ENCODE data around the gene KCNT2.

Gene KCNT2

GRCh38 chr1:196477262-196477661 is 131.0 kb downstream of the KCNT2 start:
- no peak for DNase-seq (ENCODE audit: low read depth, low spot score)
- TF ChIP-seq CTCF (IDR thresholded peaks at IDR 0.05; ENCODE audit: insufficient read depth, low read length, missing control alignments): no peak
- ChIA-PET POLR2A (no interaction called here), CTCF (no interaction called here)
- no peak overlapping the region for H3K4me3 ChIP-seq (ENCODE audit: low read depth, low read length)

GRCh38 chr1:196467230-196467925 is 140.9 kb downstream of the KCNT2 start:
- CTCF ChIA-PET: no interaction called here
- no peak for TF ChIP-seq CTCF (IDR thresholded peaks at IDR 0.05; ENCODE audit: insufficient read depth, low read length, missing control alignments)
- DNase-seq (ENCODE audit: low read depth, low spot score): no peak
- POLR2A ChIA-PET: no interaction called here
- no peak overlapping the region for H3K4me3 ChIP-seq (ENCODE audit: low read depth, low read length)

GRCh38 chr1:196466654-196467053 is 141.6 kb downstream of the KCNT2 start:
- CTCF ChIA-PET: no interaction called here
- POLR2A ChIA-PET: no interaction called here
- no peak overlapping the region for H3K4me3 ChIP-seq (ENCODE audit: low read depth, low read length)
- TF ChIP-seq CTCF (IDR thresholded peaks at IDR 0.05; ENCODE audit: insufficient read depth, low read length, missing control alignments): no peak
- DNase-seq (ENCODE audit: low read depth, low spot score): peak; percentile 34

GRCh38 chr1:196466166-196466565 is 142.1 kb downstream of the KCNT2 start:
- no peak for DNase-seq (ENCODE audit: low read depth, low spot score)
- ChIA-PET CTCF (no interaction called here), POLR2A (no interaction called here)
- H3K4me3 ChIP-seq (ENCODE audit: low read depth, low read length): no peak overlapping the region
- TF ChIP-seq CTCF (IDR thresholded peaks at IDR 0.05; ENCODE audit: insufficient read depth, low read length, missing control alignments): no peak

- peak; percentile 45 for DNase-seq (ENCODE audit: low read depth, low spot score)
- no peak overlapping the region for H3K4me3 ChIP-seq (ENCODE audit: low read depth, low read length)
- ChIA-PET CTCF (no interaction called here), POLR2A (no interaction called here)
- TF ChIP-seq CTCF (IDR thresholded peaks at IDR 0.05; ENCODE audit: insufficient read depth, low read length, missing control alignments): no peak
Observed at GRCh38 chr1:196464480-196464941, 143.7 kb downstream of the KCNT2 start.

GRCh38 chr1:196462086-196462485 is 146.2 kb downstream of the KCNT2 start:
- no peak overlapping the region for H3K4me3 ChIP-seq (ENCODE audit: low read depth, low read length)
- no peak for DNase-seq (ENCODE audit: low read depth, low spot score)
- POLR2A ChIA-PET: no interaction called here
- TF ChIP-seq CTCF (IDR thresholded peaks at IDR 0.05; ENCODE audit: insufficient read depth, low read length, missing control alignments): no peak
- CTCF ChIA-PET: no interaction called here
